ENCODE measurements around the gene SCRT2. TPM values are rescaled to one million over a fixed set of nuclear protein-coding genes. Genes with fewer than 3 reads are reported as not detected.

Gene SCRT2
- total and polyA plus RNA-seq, 9 of the 15 experiments (the other 6 are each of a cell fraction or from before 2014, with no cell fraction given): 0.04 to 0.75 (median 0.13) TPM; not detected in 2

DNA sequence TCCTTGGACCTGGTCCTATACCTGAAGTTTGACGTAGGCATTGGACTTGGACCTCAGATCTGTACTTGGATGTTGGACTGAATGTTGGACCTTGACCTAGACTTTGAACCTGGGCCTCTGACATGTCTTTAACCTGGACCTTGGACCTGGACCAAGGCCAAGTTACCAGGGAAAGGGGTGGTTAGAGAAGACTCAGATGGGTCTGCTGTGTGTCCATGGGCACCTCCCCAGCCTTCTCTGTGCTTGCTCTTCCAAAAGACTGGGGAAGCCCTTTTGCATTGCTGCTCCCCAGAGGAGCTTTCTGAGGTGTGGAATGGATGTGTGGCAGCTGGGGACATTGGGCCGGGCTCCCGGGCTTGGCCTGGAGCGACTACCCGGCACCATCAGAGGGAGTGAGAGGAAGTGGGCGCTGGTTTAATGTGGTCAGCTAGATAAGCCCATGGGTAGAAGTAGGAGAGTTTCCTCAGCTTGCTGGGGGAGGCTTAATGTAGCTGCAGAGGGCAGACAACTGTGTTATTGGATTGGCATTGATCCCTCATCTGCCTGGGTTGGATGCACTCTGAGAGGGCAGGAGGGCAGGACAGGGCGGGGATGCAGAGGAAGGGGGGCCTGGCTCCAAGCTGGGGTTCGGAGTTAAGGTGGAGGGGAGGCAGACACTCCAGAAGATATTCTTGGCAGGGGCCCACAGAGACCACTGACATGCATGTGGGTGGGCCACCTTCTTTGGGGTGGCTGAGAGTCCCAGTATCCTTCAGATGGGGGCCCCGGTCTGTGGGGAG, 4.2 kb downstream of the SCRT2 start (continued):
- TF ChIP-seq WHSC1 (IDR thresholded peaks at IDR 0.05; ENCODE audit: low read length) (no peak), RBM22 (IDR thresholded peaks at IDR 0.05; ENCODE audit: low read depth, low read length, poor library complexity, severe bottlenecking) (no peak), DNMT1 (IDR thresholded peaks at IDR 0.05) (no peak), ZBTB8A (IDR thresholded peaks at IDR 0.05; ENCODE audit: partially characterized antibody) (no peak), NR2C1 (IDR thresholded peaks at IDR 0.05) (no peak), NR2C1 (tag; IDR thresholded peaks at IDR 0.05) (no peak), GATA2 (CRISPR knock-in tag; IDR thresholded peaks at IDR 0.05) (peak; percentile 77), CAMTA2 (CRISPR knock-in tag; conservative IDR thresholded peaks at IDR 0.05) (no peak), EGR1 (conservative IDR thresholded peaks at IDR 0.05) (peak; percentile 66), HMG20B (CRISPR knock-in tag; IDR thresholded peaks at IDR 0.05) (no peak), ZNF143 (CRISPR knock-in tag; IDR thresholded peaks at IDR 0.05) (no peak), POLR2A (conservative IDR thresholded peaks at IDR 0.05) (peak; percentile 54; the same call in 1 of the 2 replicates), MXI1 (IDR thresholded peaks at IDR 0.05; ENCODE audit: low read depth, low read length) (no peak), CBFA2T2 (conservative IDR thresholded peaks at IDR 0.05) (peak; percentile 84), RBBP5 (IDR thresholded peaks at IDR 0.05; ENCODE audit: borderline replicate concordance, insufficient read depth, low read length, poor library complexity, severe bottlenecking) (peak; percentile 68), TAF9B (IDR thresholded peaks at IDR 0.05; ENCODE audit: partially characterized antibody) (peak; percentile 13), SUPT5H (IDR thresholded peaks at IDR 0.05) (peak; percentile 46; the same call in 1 of the 2 replicates), ZNF764 (CRISPR knock-in tag; IDR thresholded peaks at IDR 0.05; ENCODE audit: low read depth) (no peak), RBM34 (IDR thresholded peaks at IDR 0.05; ENCODE audit: borderline replicate concordance, insufficient read depth, low read length) (no peak), SMARCC2 (IDR thresholded peaks at IDR 0.05; ENCODE audit: low read depth) (peak; percentile 70), CBX1 (IDR thresholded peaks at IDR 0.05; ENCODE audit: low read depth) (0 out of 2 replicates have a peak, but pooled peaks have one; percentile 29), XRCC4 (IDR thresholded peaks at IDR 0.05; ENCODE audit: extremely low read depth, insufficient read depth, insufficient read length) (no peak), STAG1 (CRISPR knock-in tag; IDR thresholded peaks at IDR 0.05; ENCODE audit: borderline replicate concordance) (no peak), ZNF584 (CRISPR knock-in tag; IDR thresholded peaks at IDR 0.05; ENCODE audit: low read depth) (no peak), RUNX1 (IDR thresholded peaks at IDR 0.05; ENCODE audit: low read depth) (no peak)
- TF ChIP-seq, protein P1, sequence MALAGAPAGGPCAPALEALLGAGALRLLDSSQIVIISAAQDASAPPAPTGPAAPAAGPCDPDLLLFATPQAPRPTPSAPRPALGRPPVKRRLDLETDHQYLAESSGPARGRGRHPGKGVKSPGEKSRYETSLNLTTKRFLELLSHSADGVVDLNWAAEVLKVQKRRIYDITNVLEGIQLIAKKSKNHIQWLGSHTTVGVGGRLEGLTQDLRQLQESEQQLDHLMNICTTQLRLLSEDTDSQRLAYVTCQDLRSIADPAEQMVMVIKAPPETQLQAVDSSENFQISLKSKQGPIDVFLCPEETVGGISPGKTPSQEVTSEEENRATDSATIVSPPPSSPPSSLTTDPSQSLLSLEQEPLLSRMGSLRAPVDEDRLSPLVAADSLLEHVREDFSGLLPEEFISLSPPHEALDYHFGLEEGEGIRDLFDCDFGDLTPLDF (CRISPR knock-in tag; IDR thresholded peaks at IDR 0.05): no peak
- TF ChIP-seq, protein P2, sequence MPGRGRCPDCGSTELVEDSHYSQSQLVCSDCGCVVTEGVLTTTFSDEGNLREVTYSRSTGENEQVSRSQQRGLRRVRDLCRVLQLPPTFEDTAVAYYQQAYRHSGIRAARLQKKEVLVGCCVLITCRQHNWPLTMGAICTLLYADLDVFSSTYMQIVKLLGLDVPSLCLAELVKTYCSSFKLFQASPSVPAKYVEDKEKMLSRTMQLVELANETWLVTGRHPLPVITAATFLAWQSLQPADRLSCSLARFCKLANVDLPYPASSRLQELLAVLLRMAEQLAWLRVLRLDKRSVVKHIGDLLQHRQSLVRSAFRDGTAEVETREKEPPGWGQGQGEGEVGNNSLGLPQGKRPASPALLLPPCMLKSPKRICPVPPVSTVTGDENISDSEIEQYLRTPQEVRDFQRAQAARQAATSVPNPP (IDR thresholded peaks at IDR 0.05; ENCODE audit: borderline replicate concordance, insufficient read depth, insufficient read length): no peak
- TF ChIP-seq, protein P3, sequence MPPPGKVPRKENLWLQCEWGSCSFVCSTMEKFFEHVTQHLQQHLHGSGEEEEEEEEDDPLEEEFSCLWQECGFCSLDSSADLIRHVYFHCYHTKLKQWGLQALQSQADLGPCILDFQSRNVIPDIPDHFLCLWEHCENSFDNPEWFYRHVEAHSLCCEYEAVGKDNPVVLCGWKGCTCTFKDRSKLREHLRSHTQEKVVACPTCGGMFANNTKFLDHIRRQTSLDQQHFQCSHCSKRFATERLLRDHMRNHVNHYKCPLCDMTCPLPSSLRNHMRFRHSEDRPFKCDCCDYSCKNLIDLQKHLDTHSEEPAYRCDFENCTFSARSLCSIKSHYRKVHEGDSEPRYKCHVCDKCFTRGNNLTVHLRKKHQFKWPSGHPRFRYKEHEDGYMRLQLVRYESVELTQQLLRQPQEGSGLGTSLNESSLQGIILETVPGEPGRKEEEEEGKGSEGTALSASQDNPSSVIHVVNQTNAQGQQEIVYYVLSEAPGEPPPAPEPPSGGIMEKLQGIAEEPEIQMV (tag; conservative IDR thresholded peaks at IDR 0.05; ENCODE audit: low read depth): no peak

Data from K562 (cell line).